ENCODE measurements around the gene SLC38A9.

Gene SLC38A9

DNA sequence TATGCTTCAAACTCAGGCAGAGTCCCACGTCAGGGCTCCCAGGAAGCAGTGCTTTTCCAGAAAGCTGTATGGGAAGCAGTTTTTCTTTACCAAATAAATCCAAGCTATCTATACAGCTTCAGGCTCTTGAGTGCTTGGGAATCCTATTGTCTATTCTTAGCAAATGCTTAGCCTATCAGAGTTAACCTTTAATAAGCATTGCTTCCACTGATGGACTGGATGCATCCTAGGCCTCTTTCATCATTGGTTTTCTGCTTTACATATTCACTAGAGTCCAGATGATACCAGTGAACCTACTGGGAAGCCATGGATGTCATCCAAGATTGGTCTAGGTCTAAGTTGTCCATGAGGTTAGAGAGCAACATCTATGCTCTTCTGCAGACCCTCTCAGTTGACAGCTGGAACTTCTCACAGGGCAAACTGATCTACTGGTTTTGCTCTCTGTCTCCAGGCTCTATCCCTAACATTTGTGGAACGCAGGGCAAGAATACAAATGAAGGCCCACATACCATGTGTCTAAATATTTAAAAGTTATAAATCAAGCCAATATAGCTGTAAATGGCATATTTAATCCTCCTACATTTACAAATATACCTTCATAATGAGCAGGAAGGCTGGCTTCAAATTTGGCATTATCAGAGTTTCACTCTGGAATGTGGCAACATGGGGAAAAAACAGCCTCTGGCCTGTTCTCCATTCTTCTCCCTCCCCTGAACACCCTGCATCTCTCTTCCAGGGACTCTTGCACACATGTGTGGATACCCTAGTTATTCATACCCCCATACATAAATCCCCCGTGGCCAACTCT lies 127.5 kb downstream of the SLC38A9 start:
- DNase-seq (ENCODE audit: low read depth in 2 of 2, low spot score in 1 of 2): no peak

DNA sequence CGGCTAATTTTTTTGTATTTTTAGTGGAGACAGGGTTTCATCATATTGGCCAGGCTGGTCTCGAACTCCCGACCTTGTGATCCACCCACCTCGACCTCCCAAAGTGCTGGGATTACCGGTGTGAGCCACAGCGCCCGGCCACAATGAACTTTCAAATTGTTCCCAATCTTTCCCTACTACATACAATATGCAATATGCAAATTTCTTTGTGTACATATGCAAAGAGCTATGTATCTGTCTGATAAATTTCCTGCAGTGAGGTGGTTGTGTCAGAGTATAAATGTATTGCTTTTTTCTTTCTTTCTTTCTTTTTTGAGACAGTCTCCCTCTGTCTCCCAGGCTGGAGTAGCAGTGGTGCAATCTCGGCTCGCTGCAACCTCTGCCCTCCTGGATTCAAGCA lies 128.5 kb downstream of the SLC38A9 start:
- no peak for DNase-seq (ENCODE audit: low read depth in 2 of 2, low spot score in 1 of 2)

DNA sequence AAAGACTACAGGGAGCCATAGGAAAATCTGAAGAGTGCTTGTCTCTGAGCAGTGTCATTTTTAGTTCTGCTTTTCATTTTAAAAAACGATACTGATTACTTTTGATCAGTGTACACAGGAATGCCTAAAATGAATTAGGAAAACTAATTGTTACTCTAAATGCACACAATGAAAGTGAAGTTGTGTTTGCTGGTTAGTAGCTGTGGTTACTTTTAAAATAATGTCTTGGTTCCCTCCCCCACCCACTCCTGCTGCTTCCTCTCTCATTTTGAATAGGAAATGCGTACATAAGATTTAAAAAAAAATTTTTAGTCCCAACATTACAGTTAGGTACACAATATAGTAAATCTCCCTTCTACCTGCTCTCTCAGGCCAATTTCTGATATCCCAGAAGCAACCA lies 129.9 kb downstream of the SLC38A9 start:
- no peak for DNase-seq (ENCODE audit: low read depth in 2 of 2, low spot score in 1 of 2)

DNA sequence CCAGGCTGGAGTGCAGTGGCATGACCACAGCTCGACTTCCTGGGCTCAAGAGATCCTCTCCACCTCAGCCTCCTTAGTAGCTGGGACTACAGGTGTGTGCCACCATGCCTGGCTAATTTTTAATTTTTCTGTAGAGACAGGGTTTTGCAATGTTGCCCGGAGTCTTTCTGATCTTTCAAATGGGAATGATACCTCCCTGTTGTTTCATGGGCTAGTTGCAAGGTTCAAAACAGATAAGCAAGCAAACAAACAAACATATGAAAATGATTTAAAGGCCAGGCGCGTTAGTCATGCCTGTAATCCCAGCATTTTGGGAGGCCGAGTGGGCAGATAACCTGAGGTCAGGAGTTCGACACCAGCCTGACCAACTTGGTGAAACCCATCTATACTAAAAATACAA lies 132.1 kb downstream of the SLC38A9 start:
- no peak for DNase-seq (ENCODE audit: low read depth in 2 of 2, low spot score in 1 of 2)

DNA sequence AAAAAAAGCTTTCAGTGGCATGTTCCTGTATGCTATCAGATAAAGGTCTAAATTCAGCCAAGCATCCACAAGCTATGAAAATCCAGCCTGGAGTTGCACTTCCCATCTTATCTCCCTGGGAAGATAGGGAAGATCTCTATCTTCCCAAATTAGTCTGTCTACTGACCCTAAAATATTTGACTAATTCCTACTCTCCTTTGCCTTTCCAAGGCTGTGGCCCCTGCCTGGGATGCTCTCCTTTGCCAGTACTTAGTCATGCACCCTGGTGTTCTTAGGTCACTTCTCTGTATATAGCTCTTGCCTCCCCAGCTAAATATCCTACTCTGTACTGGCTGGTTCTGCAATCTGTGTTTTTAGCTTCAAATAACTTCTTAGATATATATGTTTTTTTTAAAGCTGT lies 133.4 kb downstream of the SLC38A9 start:
- DNase-seq (ENCODE audit: low read depth in 2 of 2, low spot score in 1 of 2): no peak

DNA sequence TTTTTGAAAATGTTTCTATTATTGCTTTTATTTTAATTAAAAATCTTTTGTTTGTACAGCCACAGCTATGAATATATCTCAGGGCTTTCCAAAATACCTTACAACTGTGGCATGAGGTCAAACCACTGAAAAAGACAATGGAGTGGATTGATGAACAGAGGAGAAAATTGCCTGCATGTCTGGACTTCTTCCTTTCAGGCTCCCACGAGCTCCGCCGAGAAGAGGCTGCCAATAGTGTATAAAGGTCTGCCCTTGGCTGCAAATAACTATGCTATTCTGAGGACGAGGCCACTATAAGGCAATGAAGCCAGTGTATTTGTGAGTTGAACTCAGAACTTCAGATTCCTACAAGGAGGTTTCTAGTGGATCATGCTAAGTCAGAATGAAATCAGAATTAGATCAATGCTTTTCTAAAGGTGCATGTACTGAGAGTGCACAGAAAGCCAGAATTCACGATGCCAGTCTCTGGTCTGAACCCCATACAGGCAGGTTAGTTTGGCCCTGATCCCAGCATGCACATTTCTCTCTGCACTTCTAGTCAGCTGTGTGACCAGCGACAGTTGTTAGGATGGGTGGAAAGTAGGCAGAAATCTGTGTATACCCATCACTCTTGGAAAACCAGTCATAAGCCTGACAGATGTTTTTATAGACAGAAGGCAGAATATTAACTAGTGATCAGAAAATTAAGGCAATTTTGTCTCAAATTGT lies 134.6 kb downstream of the SLC38A9 start:
- DNase-seq (ENCODE audit: low read depth in 2 of 2, low spot score in 1 of 2): no peak

DNA sequence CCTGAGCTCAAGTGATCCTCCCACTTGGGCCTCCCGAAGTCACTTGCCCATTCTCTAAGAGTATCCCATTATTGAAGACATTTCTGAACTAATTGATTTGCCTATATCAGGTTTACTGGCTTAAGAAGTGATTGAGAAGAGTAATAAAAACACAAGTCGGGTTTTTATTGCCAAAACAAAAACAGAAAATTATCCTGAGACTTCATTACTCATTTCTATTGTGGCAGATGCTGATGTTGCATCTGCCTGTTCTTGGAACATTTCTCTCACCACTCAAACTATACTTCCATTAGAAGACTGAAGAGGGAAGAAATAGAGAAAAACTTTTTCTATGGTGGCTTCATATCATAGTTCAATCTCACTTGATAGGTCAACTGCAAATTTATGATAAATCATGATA lies 135.5 kb downstream of the SLC38A9 start:
- no peak for DNase-seq (ENCODE audit: low read depth in 2 of 2, low spot score in 1 of 2)

Measured in stimulated activated CD8-positive, alpha-beta memory T cell treated with anti-CD3 and anti-CD28 coated beads, Interleukin-4, amount 100 ng/mL, for 1 hour (primary cell).